H9 (cell line): ENCODE data around the gene CYBA. TPM values are rescaled to one million over a fixed set of nuclear protein-coding genes. Genes with fewer than 3 reads are reported as not detected.
A peak's percentile ranks its signal among the peaks of the same experiment; 100 is the strongest.

ENCODE experiments used
- DNase-seq: peaks from one replicate; pipeline ENCODE4 v3.0.0-alpha.2; 2017
- H2AFZ ChIP-seq: one replicate; pipeline ENCODE4 v1.6.1; 2013; ENCODE audit warnings: mild to moderate bottlenecking, low read length, control low read depth, moderate library complexity
- H2AK5ac ChIP-seq: 2 replicates; pipeline ENCODE4 v1.6.1; 2013; ENCODE audit warnings: low read length, control low read depth, mixed read lengths; ENCODE audit not compliant: insufficient read length
- H2BK120ac ChIP-seq: one replicate; pipeline ENCODE4 v1.6.1; 2013; ENCODE audit warnings: low read depth, mild to moderate bottlenecking, low read length, control low read depth, inconsistent platforms; ENCODE audit not compliant: poor library complexity, severe bottlenecking
- H2BK12ac ChIP-seq: 2 replicates; pipeline ENCODE4 v1.6.1; 2013; ENCODE audit warnings: low read length, control low read depth, mixed read lengths, low read depth; ENCODE audit not compliant: insufficient read length
- H2BK15ac ChIP-seq: 2 replicates; pipeline ENCODE4 v1.6.1; 2013; ENCODE audit warnings: low read depth, low read length, control low read depth
- H2BK20ac ChIP-seq: one replicate; pipeline ENCODE4 v1.6.1; 2013; ENCODE audit warnings: low read depth, mild to moderate bottlenecking, low read length, control low read depth, inconsistent platforms; ENCODE audit not compliant: poor library complexity, severe bottlenecking
- H2BK5ac ChIP-seq: 2 replicates; pipeline ENCODE4 v1.6.1; 2013; ENCODE audit warnings: low read length, control low read depth, mixed read lengths; ENCODE audit not compliant: insufficient read length
- H3K14ac ChIP-seq: 2 replicates; pipeline ENCODE4 v1.6.1; 2013; ENCODE audit warnings: low read length, control low read depth; ENCODE audit not compliant: insufficient read depth
- H3K18ac ChIP-seq: 2 replicates; pipeline ENCODE4 v1.6.1; 2013; ENCODE audit warnings: low read depth, mild to moderate bottlenecking, mixed read lengths, low read length, control low read depth; ENCODE audit not compliant: insufficient read length
- H3K23ac ChIP-seq: 2 replicates; pipeline ENCODE4 v1.6.1; 2013; ENCODE audit warnings: low read length, control low read depth, mixed read lengths, low read depth; ENCODE audit not compliant: insufficient read length
- H3K23me2 ChIP-seq: 2 replicates; pipeline ENCODE4 v1.6.1; 2013; ENCODE audit warnings: low read depth, mild to moderate bottlenecking, mixed read lengths, low read length, control low read depth; ENCODE audit not compliant: insufficient read length, poor library complexity, severe bottlenecking
- H3K27ac ChIP-seq: 2 replicates; pipeline ENCODE4 v1.5.1; 2013; ENCODE audit warnings: low read length, control low read depth, mixed read lengths, low read depth; ENCODE audit not compliant: insufficient read length
- H3K27me3 ChIP-seq: 2 replicates; pipeline ENCODE4 v1.6.1; 2013; ENCODE audit warnings: low read length, control low read depth, inconsistent platforms; ENCODE audit not compliant: insufficient read depth
- H3K4ac ChIP-seq: 2 replicates; pipeline ENCODE4 v1.6.1; 2013; ENCODE audit warnings: low read depth, mild to moderate bottlenecking, control low read depth, inconsistent platforms, low read length, moderate library complexity
- H3K4me1 ChIP-seq: 2 replicates; pipeline ENCODE4 v1.6.1; 2013; ENCODE audit warnings: low read length, control low read depth, inconsistent platforms; ENCODE audit not compliant: insufficient read depth
- H3K4me2 ChIP-seq: 2 replicates; pipeline ENCODE4 v1.6.1; 2013; ENCODE audit warnings: low read length, control low read depth, mixed read lengths; ENCODE audit not compliant: insufficient read length, insufficient read depth
- H3K56ac ChIP-seq: 2 replicates; pipeline ENCODE4 v1.6.1; 2013; ENCODE audit warnings: low read depth, mild to moderate bottlenecking, mixed read lengths, low read length, control low read depth; ENCODE audit not compliant: insufficient read length
- H3K79me1 ChIP-seq: 2 replicates; pipeline ENCODE4 v1.6.1; 2013; ENCODE audit warnings: low read depth, mild to moderate bottlenecking, moderate library complexity, low read length, control low read depth, inconsistent platforms; ENCODE audit not compliant: insufficient read depth, poor library complexity, severe bottlenecking
- H3K79me2 ChIP-seq: 2 replicates; pipeline ENCODE4 v1.6.1; 2013; ENCODE audit warnings: low read length, control low read depth, inconsistent platforms; ENCODE audit not compliant: insufficient read depth
- H3K9ac ChIP-seq: 2 replicates; pipeline ENCODE4 v1.6.1; 2013; ENCODE audit warnings: low read length, control low read depth, mixed read lengths; ENCODE audit not compliant: insufficient read length; ENCODE audit errors: extremely low read depth
- H3K9me3 ChIP-seq: one replicate; pipeline ENCODE4 v1.6.1; 2013; ENCODE audit warnings: low read depth, low read length, inconsistent platforms; ENCODE audit not compliant: control insufficient read depth
- H3T11ph ChIP-seq: one replicate; pipeline ENCODE4 v1.6.1; 2013; ENCODE audit warnings: mild to moderate bottlenecking, low read length, control low read depth, inconsistent platforms
- H4K20me1 ChIP-seq: one replicate; pipeline ENCODE4 v1.6.1; 2013; ENCODE audit not compliant: control insufficient read depth, insufficient read length, insufficient read depth
- H4K5ac ChIP-seq: 2 replicates; pipeline ENCODE4 v1.6.1; 2013; ENCODE audit warnings: low read depth, mild to moderate bottlenecking, mixed read lengths, low read length, control low read depth; ENCODE audit not compliant: insufficient read length
- H4K8ac ChIP-seq: replicated peaks from 2 replicates; pipeline ENCODE4 v1.6.1; 2013; ENCODE audit warnings: low read length, control low read depth, mixed read lengths, low read depth; ENCODE audit not compliant: insufficient read length
- H4K91ac ChIP-seq: 2 replicates; pipeline ENCODE4 v1.6.1; 2013; ENCODE audit warnings: low read depth, mild to moderate bottlenecking, moderate library complexity, mixed read lengths, low read length, control low read depth; ENCODE audit not compliant: insufficient read length
- H3K27ac Mint-ChIP-seq, 3 experiments: 2 replicates in 2 of 3; 3 replicates in 1 of 3; pipeline ENCODE4 v1.8.0; 2020 to 2021; ENCODE audit warnings: mixed read lengths in 3 of 3, mild to moderate bottlenecking in 1 of 3, moderate library complexity in 1 of 3
- H3K27me3 Mint-ChIP-seq: 2 replicates; pipeline ENCODE4 v1.8.0; 2021; ENCODE audit warnings: low read depth, mild to moderate bottlenecking, moderate library complexity, mixed read lengths
- H3K36me3 Mint-ChIP-seq, 3 experiments: 2 replicates in 2 of 3; 3 replicates in 1 of 3; pipeline ENCODE4 v1.8.0; 2020 to 2021; ENCODE audit warnings: low read depth in 3 of 3, mixed read lengths in 3 of 3; ENCODE audit not compliant: insufficient read depth in 1 of 3
- H3K4me1 Mint-ChIP-seq, 2 experiments: 2 replicates each; pipeline ENCODE4 v1.8.0; 2020; ENCODE audit warnings: mixed read lengths in 2 of 2
- H3K4me3 Mint-ChIP-seq, 2 experiments: 2 replicates in 1 of 2; 3 replicates in 1 of 2; pipeline ENCODE4 v1.8.0; 2020 to 2021; ENCODE audit warnings: mild to moderate bottlenecking in 2 of 2, mixed read lengths in 2 of 2, moderate library complexity in 1 of 2
- H3K9me3 Mint-ChIP-seq, 2 experiments: 2 replicates in 1 of 2; 3 replicates in 1 of 2; pipeline ENCODE4 v1.8.0; 2020; ENCODE audit warnings: mild to moderate bottlenecking in 2 of 2, mixed read lengths in 2 of 2, moderate library complexity in 1 of 2
- CTCF ChIP-seq: fragments of 200-600 bp; sonication (generic); conservative IDR thresholded peaks from 3 replicates; pipeline ENCODE4 v1.8.0; 2021; ENCODE audit warnings: antibody characterized with exemption, mild to moderate bottlenecking
- WGBS: extraction: QIAGEN DNeasy Blood & Tissue Kit; methylation state at CpG from one replicate; pipeline ENCODE4 v1.1.7; 2013; ENCODE audit warnings: missing lambda C conversion rate, low lambda C conversion rate, mixed read lengths; ENCODE audit not compliant: insufficient read length; ENCODE audit errors: extremely low coverage; 5-methylcytosine and 5-hydroxymethylcytosine counted together
- total RNA-seq: library from RNA; stranded (reverse); gene quantifications from 2 replicates; pipeline ENCODE4 v1.2.1, GENCODE V29; 2021

CYBA gene
- total RNA-seq, 1 experiment from 2014 or later = 153 TPM

DNA sequence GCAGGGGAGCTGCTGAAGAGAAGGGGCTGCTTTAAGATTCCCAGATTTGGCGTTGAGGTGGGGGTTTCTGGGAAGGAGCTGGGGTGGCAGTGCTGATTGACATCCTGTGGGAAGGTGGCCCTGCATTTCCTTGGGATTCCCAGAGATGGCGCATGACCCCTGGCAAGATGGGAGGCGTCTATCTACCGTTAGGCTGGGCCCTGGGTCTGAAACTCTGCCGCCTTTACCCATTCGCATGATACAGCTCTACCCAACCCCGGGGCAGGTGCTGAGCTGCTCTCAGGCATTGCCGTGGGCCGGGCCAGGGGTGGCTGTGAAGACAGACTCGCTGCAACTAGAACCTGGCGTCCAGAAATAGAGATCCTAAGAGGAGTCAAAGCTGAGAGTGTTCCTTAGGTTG is 21.9 kb upstream of the CYBA start:
- H4K5ac ChIP-seq = no peak overlapping the region
- TF ChIP-seq CTCF = peak; percentile 74
- H3K9me3 Mint-ChIP-seq = peaks cover 3% of the 10 kb centered on the region in 2 experiments; a peak in 2 of 5 replicates
- H2BK15ac ChIP-seq = no peak overlapping the region
- no peaks in the 10 kb centered on the region for H3K4me1 ChIP-seq
- no peak overlapping the region for H2AFZ ChIP-seq
- no peaks in the 10 kb centered on the region for H3K9me3 ChIP-seq
- H3K23ac ChIP-seq = no peak overlapping the region
- peak; percentile 86 for DNase-seq
- no peak overlapping the region for H3T11ph ChIP-seq
- H3K36me3 Mint-ChIP-seq = peaks cover 6 to 21% (median 6%) of the 10 kb centered on the region in 3 experiments
- no peak overlapping the region for H2BK120ac ChIP-seq
- no peak overlapping the region for H3K18ac ChIP-seq
- no peak overlapping the region for H2BK12ac ChIP-seq
- peak overlapping the region in 2 of 3 experiments; percentile 63 to 79; a peak in 2 of 7 replicates for H3K27ac Mint-ChIP-seq
- H4K91ac ChIP-seq = no peak overlapping the region
- no peak overlapping the region for H3K56ac ChIP-seq
- H2AK5ac ChIP-seq = no peak overlapping the region
- no peak overlapping the region for H3K4me2 ChIP-seq
- H3K4me1 Mint-ChIP-seq = peaks cover 6 to 7% of the 10 kb centered on the region in 2 experiments
- no peak overlapping the region for H3K14ac ChIP-seq
- no peak overlapping the region for H3K9ac ChIP-seq
- H3K27me3 Mint-ChIP-seq = no peaks in the 10 kb centered on the region; the same call in 1 of the 2 replicates
- WGBS = no CpG with 5 or more reads among the region's 11 CpGs
- no peaks in the 10 kb centered on the region for H3K79me2 ChIP-seq
- H3K79me1 ChIP-seq = no peaks in the 10 kb centered on the region
- no peaks in the 10 kb centered on the region for H3K27me3 ChIP-seq
- H4K8ac ChIP-seq = no peak overlapping the region
- no peak overlapping the region for H3K4ac ChIP-seq
- H3K27ac ChIP-seq = no peak overlapping the region
- H4K20me1 ChIP-seq = no peaks in the 10 kb centered on the region
- no peak overlapping the region; a peak in 1 of 5 replicates for H3K4me3 Mint-ChIP-seq
- no peak overlapping the region for H2BK5ac ChIP-seq
- no peak overlapping the region for H2BK20ac ChIP-seq
- H3K23me2 ChIP-seq = no peaks in the 10 kb centered on the region
